NCI-H2029 (cell line): ENCODE data around the gene SHH.

ENCODE experiments used
- DNase-seq: peaks from one replicate; lab custom pipeline; 2025; lab: John Stamatoyannopoulos, UW

SHH gene

DNA sequence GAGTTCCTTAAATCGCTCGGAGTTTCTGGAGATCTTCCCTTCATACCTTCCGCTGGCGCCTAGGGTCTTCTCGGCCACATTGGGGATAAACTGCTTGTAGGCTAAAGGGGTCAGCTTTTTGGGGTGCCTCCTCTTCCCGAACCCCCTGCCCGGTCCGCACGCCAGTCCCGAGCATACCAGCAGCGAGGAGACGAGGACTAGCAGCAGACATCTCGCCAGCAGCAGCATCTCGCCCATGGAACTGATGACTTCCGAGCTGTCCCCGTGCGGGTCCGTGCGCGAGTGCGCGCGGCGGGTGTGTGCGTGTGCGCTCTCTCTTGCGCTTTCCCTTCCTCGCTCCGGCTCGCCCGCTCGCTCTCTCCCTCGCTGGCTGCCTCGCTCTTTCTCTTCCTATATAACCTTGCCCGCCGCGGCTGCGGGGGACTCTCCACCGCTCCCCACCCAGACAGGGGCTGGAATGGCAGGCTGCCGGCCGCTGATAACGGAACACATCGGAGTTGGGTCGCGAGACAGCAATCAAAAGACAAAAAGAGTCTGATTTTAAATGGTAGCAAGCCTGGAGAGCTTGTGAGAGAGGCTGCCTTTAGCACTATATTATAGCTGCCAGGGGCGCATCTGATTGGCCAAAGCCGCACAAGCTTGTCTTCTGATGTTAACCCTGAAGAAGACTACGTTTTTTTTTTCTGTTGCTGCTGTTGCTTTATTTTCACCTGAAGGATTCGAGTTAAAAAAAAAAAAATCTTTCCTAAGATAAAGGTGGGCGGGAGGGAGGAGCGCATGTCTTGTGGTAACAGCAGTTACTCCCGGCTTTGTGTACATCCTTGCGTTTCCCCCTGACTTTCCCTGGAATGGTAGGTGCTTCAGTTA lies at the start of gene SHH:
Gene SHH, minus strand, starts transcription at position 569 of the 867 bp plus-strand sequence. Its CDS starts 341 bp downstream, at position 228.
- DNase-seq: no peak

DNA sequence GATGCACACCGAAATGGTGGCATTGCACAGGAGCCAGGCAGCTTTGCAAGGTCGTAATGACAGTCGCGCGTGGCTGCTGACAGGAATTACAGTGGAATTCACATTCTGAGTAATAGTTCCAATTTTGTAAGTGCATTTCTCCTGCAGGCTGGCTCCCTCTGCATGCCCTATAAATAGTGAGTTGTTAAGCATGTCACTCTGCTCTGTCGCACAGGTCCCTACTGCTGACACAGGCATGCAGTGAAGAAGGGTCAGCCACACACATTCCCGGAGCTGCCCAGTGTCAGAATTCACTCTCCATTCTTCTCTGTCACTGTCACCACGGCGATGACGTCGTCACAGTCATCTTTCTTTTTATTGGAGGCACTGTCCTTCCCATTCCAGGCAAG lies 49.2 kb upstream of the SHH start:
- DNase-seq: no peak

- DNase-seq: peak; percentile 75
Observed at GRCh38 chr7:155860840-155861479, 48.7 kb upstream of the SHH start.

DNA sequence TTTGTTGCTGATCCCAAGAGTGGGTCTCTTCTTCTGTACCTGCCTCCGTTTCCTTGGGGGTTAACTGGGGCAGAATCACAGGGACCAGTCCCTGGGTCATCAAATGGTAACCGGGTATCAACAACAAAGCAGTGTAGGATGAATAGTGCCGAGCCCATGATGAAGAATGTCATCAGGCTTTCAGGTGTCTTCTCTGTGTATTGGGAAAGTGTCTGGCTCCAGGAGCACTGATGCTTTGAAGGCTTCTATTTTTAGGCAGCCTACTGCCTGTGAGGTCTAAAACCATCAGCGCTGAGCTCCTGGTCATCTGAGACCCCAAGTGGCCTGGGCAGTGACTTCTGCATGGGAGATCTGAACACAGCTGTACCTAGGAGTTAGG lies 48.2 kb upstream of the SHH start:
- no peak for DNase-seq

DNA sequence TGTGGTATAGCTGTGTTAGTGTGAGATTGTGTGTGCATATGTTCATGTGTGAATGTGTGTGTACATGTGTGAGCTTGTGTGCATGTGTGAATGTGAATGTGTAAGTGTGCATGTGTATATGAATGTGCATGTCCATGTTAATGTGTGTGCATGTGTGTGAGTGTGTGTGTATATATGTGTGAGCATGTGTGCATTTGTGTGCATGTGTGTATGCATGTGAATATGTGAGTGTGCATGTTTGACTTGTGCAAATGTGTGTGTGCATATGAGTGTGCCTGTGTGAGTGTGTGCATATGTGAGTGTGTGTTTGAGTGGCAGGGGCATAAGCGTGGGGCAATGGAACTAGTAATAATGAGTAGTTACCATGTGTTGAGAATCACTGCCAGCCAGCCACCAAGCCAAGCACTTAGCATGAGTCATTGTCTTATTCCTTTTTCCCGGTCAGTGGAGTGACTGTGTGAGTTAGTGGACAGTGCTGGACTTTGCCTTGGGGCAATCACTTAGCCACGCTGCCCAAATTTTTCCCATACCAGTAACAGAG lies 46.3 kb upstream of the SHH start:
- no peak for DNase-seq

DNA sequence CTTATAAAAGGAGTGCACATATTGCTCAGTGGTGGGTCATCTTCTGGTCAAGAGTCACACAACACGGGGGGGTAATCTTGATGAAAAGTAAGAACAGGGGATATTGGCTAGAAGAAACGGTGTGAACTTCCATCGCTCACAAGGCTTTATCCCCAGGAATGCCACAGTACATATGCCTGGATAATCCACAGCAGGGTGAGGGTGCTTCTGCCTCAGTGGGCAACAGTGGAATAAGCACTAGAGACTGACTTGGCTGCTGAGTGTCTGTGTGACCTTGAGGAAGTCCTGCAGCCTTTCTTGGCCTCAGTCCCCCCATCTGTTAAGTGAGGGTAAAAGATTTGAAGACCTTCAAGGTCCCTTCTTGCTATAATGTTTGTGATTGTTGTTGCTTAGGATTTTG lies 44.9 kb upstream of the SHH start:
- DNase-seq: no peak

DNA sequence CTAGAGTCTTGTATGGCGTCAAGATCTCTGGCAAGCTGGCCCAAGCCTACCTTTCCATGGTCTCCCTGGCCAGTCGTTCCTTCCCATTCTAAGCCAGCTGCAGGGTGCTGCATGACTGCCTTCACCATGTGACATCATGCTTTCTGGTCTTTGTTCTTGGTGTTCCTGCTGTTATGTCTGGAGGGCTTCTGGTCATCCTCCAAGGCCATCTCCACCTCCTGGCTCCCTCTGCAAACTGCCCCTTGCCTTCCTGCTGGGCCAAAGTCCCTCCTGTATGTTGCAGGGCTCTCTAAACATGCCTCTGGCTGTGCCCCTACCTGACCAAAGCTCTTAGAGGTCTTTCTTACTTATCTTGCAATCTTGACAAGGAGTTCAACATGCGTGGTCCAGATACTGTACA lies 44.4 kb upstream of the SHH start:
- DNase-seq: no peak

GRCh38 chr7:155852426-155853301 lies 40.4 kb upstream of the SHH start:
- DNase-seq: no peak

DNA sequence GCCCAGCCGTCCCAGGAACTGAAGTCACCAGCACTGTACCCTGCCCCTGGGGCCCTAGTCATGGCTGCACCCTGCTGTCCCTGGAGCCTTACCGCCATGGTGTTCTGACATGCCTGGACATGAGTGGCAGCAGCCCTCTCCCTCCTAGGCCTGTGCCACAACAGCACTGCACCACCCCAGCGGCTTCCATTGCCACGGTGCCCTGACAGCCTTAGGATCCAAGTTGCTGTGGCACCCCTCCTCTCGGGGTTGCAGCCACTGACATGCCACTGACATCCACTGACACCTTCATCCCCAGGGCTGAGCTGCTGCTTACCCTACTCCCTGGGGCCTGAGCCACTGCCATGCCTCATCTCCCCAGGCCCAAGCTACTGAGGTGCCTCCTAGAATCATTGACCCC lies 39.6 kb upstream of the SHH start:
- no peak for DNase-seq

- no peak for DNase-seq
Observed at GRCh38 chr7:155850766-155851678, 38.8 kb upstream of the SHH start.

GRCh38 chr7:155850001-155850436 lies 37.8 kb upstream of the SHH start:
- DNase-seq: no peak

DNA sequence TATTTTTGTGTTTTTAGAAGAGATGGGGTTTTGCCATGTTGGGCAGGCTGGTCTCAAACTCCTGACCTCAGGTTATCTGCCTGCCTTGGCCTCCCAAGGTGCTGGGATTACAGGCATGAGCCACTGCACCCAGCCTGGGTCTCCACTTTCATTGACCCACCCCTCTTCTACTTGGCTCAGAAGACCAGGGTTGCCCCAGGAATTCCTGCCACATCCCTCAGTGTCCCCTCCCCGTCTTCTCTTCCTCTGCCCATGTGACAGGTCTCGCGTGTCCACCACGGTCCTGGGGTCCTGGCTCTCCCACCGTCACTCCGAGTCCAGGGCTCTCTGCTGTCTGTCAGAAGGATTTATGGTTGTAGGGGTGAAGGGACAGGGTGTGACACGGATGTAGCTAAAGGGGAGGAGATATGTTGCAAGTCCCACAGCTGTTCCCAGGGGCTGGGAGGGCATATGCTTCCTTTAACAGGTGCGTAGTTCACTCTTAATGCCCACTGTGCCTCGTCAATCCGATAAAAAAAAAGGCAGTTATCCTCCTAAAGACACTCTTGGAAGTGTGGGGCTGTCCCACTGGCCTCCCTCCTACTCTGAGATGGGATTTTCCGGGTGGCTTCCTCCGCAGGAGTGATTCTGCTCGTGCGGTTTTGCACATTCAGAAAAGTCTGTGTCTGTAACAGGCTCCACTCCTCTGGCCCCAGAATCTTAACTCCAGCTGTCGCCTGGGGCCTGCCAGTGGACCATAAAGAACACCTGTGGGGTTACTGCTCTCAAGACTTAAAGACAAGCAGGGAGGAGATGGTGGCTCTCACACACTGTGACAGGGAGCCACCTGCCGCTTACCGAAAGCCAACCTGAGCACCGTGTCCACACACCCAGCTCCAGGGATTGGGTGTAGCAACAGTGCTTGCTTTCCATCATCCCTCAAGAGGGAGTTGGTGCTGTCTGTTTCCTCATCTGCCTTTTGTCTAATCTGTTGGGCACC lies 36.7 kb upstream of the SHH start:
- DNase-seq: no peak

- DNase-seq: no peak
Observed at GRCh38 chr7:155847821-155848435, 35.7 kb upstream of the SHH start.

DNA sequence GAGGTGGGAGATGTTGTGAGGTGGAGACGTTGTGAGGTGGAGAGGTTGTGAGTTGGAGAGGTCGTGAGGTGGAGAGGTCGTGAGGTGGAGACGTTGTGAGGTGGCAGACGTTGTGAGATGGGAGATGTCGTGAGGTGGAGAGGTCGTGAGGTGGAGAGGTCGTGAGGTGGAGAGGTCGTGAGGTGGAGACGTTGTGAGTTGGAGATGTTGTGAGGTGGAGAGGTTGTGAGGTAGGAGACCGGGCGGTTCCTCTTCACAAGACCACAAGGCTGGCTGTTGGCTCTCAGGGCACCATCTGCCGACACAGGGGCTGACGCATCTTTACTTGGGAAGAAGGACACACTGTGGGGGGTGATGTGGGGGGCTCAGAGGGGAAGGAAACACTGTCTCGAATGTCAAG lies 34.7 kb upstream of the SHH start:
- no peak for DNase-seq

GRCh38 chr7:155846156-155846555 lies 33.9 kb upstream of the SHH start:
- no peak for DNase-seq

GRCh38 chr7:155845226-155845625 lies 33.0 kb upstream of the SHH start:
- no peak for DNase-seq

DNA sequence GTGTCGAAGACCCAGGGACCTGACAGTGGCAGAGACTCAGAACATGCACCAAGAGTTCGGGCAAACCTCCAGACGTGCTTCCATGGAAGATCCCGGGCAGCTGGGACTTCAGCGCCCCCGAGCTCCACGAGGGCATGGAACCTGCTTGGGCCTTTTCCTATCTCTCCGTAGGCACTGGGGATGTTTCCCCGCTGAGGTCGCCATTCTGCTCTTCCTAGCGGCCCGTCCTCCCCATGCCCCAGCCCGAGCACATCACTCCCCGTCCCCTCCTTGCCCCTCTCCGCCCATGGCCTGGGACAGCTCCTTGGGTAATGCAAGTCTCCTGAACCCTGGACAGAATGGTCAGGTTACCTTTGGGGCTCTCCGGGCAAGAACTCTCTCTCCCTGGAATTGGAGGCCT lies 32.3 kb upstream of the SHH start:
- no peak for DNase-seq

GRCh38 chr7:155844019-155844453 lies 31.8 kb upstream of the SHH start:
- no peak for DNase-seq

GRCh38 chr7:155843426-155844018 lies 31.3 kb upstream of the SHH start:
- no peak for DNase-seq
